SKM-1 treated with dmso at 0.1 percent for 144 hours (cell line): ENCODE data around the gene ITGB8.
"Not testable (repeated sequence)": the region's sequence is repeated elsewhere in the genome, so short reads cannot be mapped to it uniquely, and the experiment has no call there.

Source experiments
- DNase-seq: peaks from one replicate; lab custom pipeline; 2025; ENCODE audit not compliant: unreplicated experiment; lab: John Stamatoyannopoulos, UW

Gene ITGB8

DNA sequence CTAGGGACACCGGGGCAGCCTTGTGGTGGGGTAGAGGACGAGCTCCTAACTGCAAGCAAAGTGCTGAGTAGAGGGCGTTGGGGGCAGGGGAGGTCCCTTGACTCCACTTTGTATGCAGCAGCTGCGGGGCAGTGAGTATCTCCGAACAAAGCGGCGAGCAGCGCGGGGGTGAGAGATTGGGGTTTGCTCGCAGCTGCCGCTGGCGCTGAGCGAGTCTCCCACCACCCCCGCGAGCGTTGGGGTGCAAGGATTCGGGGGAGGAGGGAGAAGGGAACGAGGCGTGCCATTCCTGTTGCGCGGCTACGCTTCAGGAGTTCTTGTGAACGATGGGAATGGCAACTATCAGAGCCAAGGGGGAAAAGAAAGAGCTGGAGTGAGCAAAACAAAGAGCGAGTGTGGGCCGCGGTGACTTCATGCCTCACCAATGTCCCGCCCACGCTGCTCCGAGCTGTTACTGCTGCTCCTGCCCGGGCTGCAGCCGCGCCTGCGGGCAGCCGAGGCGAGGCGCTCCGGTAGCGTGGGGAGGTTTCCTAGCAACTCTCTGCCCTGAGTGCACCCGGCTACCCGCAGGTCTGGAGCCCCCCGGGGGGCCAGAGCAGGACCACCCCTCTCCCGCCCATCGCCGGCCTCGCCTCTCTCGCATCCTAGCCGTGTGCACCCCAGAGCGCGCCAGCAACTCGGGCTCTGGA lies at the start of gene ITGB8:
TSS of gene ITGB8 (plus strand) at position 662 of the 689 bp plus-strand sequence. CDS start 907 bp downstream, outside the sequence.
- no peak for DNase-seq

DNA sequence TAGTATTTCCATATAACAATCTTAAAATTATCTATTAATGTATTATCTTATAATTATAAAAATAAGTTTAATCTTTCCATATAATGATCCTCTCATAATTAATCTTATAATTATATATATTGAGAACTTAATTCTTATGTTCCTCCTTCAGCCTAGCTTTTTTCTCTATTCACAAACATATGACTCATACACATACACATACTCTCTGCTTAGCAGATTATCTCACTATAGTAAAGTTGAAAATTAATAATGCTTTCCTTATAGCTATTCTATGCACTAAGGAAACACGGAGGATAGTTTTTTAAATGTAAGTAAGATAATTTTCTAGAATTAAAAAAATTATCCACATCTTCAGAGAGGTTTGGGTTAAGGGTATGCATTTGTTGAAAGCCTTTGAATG lies 47.7 kb upstream of the ITGB8 start:
- no peak for DNase-seq

DNA sequence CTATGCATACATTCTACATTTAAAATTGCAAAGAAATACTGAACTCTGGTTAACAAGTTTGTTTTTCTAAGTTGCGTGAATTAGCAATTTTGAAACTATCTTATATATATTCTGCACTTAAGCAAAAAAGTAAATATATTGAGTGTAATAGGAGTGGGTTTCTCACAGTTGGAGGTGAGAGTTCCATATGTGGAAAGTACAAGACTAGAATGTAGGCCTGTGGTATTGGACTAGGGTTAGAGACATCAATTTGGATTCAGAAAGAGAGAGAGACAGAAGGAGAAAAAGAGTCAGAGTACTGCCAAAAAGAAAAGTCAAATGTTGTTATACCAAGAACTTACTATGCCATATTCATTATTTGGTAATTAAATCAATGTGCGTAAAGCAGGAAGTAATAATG lies 47.3 kb upstream of the ITGB8 start:
- no peak for DNase-seq

DNA sequence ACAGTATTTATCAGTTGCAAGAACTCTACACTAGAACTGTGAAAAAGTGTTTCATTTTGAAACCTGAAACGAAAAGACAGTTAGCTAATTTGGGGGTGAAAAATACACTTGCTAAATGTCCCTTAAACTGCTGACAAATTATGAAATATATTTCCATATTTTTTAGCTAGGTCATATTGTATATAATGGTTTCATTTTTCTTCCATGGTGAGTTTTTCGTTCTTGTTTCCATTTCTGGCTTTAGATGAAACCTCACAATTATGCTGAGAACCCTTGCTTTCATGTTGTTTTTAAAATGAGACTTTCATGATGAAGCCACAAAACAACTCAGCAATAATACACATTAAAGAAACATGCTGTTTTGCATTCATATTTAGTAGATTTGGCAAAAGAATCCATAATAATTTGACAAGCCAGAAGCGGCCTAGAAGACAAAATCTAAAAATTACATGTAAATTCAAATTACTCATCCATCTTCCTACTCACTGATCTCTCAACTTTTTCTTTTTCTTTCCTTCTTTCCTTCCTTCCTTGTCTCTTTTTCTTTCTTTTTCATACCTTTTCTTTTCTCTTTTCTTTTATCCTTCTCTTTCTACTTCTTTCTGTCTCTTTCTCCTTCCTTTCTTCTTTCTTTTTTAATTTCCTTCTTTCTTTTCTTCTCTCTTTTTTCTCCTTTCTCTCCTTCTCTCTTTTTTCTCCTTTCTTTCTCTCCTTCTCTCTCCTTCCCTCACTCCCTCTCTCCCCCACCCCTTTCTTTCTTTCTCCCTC lies 46.5 kb upstream of the ITGB8 start:
- DNase-seq = no peak

DNA sequence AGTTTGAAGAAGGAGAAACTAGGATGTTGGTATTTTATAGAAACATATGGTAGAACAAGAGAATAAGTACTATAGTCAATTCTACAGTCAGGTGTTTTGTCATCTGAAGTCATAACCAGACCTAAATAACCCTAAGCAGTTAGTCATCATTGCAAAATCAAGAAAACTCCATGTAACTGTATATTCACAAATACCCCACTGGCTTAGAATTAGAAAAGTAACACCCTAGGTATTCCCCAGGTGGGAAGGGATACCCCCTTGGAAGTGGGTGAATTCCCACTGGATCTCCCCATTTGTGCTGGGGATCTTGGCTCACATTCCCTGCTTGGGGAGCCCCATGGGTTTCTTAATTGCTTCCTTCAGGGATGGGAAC lies 45.9 kb upstream of the ITGB8 start:
- DNase-seq = no peak

DNA sequence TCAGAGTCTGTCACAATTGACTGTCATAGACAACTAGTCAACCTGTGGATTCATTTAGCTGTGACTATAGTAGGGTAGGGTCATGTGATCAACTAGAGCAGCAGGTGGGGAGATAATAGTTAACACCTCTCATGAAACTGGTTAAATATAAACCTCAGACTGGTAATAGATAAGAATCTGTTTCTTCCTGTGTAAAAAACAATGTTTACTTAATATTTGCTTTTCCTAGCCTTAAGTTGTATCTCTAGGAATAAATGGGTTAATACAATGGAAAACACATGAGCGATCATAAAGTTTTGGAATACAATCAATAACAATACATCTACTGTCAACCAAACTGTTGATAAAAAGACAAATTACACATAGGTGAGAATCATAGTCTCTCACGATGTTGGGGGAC lies 43.4 kb upstream of the ITGB8 start:
- DNase-seq = no peak

DNA sequence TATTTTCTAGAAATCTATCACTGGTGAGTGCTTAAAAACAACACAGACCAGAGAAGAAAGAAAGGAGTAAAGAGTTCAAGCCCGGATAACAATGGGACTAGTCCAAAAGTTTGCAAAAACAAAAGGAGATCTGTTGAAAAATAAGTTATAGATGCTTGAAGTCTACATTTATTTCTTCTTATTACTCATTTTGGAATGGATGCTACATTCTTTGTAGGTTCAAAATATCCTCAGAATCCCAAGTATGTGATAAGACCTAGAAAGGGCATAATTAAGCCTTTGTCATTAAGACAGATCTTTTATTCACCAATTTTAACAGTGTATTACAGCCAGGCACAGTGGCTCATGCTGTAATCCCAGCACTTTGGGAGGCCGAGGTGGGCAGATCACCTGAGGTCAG lies 42.7 kb upstream of the ITGB8 start:
- no peak for DNase-seq

DNA sequence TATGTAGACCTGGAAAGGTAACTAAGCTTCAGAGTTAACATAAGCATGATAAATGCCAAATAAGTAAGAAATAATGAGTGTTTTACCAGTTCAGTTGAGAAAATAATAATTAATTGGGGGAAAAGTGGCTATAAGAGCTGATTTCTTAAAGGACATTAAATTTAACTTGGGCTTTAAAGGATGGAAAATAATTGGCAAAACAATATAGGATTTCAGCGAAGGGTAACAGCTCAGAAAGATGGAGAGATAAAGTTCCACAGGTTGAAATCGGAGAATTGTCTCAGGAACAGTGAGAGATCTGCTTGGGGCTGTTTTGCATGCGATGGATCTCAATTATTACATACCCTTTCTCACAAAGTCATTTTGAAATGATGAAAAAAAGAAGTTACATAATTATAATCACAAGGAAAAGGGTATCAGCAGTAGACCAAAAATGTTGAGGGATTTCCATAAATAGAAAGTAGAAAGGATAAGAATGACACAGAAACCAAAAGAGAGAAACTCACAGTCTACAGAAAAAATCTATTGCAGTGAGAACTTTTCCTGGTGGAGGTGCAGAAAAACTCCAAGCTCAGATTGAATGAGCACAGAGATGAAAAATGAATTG lies 40.1 kb upstream of the ITGB8 start:
- no peak for DNase-seq

DNA sequence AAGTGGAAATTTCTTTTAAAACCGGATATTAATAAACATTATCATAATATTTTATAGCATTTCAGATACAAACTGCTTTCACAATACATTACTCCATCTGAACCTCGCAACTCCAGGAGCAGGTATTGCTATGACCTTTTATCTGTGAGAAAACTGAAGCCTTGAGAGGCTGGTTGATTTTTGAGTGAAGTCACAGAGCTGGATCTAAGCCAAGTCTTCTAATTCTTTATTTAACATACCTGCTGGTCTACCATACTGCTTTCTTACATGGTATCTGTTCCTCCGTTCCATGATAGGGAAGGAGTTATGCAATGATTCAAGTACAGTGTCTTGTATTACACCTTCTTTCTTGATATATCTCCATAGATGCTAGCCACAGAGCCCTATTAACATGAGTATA lies 37.4 kb upstream of the ITGB8 start:
- no peak for DNase-seq

DNA sequence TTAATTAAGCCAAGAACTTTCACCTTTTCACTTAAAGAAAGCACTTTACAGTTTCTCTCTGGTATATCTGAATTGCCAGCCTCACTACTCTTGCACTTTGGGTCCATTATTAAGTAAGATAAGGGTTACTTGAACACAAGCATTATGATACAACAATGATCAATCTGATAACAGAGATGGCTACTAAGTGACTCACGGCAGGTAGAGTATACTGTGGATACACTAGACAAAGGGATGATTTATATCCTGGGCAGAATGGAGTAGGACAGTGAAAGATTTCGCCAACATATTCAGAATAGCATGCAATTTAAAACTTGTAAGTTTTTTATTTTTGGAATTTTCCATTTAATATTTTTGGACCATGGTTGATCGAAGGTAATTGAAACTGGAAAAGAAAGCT lies 34.3 kb upstream of the ITGB8 start:
- DNase-seq = no peak

DNA sequence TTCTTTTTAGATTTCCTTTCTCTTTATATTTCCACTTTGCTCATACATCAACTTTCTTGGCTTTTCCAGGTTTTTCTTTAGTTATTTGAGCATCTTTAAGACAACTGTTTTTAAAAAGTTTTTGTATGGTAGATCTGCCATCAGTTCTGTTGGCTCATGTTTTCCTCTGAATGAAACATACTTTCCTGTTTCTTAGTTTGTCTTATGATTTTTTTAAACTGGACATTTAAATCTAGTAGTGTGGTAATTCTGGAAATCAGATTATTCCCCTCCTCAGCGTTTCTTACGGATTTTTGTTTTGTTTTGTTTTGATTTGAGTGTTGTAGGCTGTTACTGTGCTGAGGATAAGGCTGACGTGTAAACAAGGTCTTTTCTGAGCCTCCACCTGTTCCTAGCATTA lies 33.8 kb upstream of the ITGB8 start:
- no peak for DNase-seq

DNA sequence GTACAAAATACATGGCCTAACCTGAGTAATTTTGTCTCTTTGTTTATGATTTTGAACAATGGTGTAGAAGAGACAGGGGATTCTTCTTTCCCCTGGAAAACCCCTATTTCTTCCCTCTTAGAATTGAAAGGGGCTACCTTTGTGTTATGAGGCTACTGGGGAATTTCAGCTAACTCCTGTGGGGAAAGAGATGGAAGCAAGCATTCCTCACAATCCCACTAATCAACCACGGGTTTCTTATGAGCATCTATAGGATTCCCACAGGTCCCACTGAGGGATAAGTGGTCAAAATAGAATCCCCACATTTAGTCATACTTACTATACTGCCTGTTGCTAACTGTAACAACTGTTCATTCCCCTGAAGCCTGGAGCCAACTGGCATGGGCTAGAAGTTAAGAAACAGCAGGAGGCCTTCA lies 32.2 kb upstream of the ITGB8 start:
- DNase-seq = no peak

DNA sequence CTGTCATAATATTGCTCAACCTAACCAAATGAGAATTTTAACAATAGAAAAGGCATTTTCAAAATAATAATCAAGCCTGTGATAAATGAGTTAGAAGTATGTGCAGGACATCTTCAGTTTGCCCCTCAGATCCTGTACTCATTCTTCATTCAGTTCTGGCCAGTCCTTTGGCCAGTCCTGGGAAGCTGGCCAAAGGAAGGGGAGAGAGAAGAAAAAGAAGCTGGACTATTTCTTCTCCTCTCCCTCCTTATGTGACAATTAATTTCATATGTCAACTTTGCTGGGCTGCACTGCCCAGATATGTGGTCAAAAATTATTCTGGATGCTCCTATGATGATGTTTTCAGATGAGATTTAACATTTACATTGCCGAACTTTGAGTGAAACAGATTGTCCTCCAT lies 31.6 kb upstream of the ITGB8 start:
- no peak for DNase-seq

DNA sequence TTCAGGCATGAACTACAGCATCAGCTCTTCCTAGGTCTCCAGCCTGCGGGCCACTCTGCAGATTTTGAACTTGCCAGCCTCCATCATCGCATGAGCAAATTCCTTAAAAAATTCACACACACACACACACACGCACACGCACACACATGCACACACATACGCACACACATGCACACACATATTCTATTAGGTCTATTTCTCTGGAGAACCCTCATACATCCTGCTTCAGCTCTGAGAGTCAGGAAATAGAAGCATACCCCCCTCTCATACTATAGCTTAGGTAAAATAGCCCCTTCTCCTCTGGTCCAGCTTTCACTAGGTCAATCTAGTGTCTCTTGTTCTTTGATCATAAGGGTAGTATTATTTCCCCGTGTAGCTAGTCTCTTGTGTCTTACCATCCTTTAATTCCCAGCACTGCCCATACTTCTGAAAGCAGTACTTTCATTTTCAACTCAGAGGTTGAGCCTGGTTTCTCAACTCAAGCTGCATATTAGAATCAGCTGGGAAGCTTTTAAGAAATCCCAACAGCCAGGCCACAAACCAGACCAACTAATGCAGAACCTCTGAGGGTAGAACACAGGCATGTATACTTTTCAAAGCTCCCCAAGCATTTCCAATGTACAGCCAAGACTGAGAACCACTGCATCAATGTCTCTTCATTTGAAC lies 30.9 kb upstream of the ITGB8 start:
- no peak for DNase-seq

DNA sequence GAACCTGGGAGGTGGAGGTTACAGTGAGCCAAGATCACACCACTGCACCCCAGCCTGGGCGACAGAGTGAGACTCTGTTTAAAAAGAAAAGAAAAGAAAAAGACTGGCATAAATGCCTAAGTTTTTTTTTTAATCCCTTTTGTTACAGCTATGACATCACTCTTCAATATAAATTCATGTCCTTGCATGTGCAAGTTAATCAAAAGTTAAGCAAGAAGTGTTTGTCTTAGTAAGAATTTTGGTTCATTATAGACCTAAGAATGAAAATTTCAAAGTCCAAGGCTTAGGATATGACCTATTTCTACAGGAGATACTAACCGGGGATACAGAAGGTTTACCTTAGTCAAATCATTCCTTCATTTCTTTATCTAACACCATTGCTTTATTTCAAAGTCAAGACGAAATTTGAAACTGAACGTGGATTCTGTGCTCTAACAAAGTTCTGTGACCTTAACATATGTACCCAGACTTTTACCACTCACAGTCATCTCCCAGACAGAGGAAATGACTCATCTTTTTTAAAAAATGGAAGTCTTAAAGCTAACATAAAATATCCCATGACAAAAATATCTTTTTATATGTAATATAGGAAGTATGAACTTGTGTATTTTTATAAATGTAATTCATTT lies 29.3 kb upstream of the ITGB8 start:
- DNase-seq = no peak

DNA sequence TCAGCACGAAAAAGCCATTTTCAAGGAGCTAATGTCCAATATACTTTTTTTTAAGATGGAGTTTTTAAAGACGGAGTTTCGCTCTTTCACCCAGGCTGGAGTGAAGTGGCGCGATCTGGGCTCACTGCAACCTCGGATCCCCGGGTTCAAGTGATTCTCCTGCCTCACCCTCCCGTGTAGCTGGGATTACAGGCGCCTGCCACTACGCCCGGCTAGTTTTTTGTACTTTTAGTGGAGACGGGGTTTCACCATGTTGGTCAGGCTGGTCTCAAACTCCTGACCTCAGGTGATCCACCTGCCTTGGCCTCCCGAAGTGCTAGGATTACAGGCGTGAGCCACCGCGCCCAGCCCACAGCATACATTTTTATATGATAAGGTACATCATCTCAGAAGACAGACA lies 28.4 kb upstream of the ITGB8 start:
- DNase-seq = not testable (repeated sequence)

DNA sequence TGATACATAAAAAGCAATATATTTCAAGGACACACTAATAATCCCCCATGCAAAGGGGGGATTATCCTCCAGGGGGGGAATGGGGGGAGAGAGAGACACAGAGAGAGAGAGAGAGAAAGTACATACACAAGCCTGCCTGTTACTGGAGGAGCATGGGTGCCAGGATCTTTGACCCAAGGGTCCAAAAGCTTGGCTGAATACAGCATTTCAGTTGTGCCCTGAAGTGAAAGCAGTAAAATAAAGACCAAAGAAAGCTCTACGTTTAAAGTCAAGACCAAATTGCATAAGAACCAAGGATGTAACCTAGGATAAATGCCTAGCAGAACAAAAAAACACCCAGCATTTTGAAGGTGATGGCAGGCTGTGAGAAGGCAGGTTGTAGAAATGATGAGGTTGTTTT lies 27.8 kb upstream of the ITGB8 start:
- no peak for DNase-seq

DNA sequence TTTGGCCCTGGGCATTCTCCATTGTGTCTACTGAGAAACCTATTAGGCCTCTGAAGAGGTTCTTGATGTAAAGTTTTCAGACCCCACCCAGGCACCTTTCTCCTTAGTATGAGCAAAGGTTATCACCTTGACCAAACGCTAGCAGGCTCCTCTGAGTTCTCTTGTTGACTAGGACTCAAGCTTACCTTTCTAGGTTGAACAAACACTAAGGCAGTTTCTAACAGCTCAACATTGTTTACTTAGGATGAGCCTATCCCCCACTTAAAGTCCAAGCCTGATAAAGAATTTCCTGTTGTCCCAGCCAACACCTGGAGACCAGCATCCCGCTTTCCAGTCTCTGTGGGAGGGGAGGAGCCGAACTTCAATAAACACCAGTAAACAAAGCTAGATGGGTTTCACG lies 26.3 kb upstream of the ITGB8 start:
- no peak for DNase-seq

DNA sequence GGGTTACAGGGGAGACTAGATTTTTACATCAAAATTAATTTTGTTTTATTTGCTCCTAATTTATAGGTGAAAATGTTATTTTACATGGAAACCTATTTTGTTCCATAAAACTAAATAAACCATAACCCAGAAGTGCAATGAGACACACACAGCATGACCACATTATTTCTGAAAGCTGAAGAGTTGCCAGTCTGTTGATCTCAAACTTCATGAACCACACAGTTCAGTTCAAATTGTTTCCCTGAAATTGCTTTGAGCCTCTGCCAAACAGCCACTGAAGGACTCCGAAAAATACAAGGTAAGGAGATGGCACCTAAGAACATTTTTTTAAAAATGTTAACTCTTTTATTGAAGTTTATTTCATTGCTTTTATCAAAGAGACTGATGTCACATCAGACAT lies 25.0 kb upstream of the ITGB8 start:
- no peak for DNase-seq

DNA sequence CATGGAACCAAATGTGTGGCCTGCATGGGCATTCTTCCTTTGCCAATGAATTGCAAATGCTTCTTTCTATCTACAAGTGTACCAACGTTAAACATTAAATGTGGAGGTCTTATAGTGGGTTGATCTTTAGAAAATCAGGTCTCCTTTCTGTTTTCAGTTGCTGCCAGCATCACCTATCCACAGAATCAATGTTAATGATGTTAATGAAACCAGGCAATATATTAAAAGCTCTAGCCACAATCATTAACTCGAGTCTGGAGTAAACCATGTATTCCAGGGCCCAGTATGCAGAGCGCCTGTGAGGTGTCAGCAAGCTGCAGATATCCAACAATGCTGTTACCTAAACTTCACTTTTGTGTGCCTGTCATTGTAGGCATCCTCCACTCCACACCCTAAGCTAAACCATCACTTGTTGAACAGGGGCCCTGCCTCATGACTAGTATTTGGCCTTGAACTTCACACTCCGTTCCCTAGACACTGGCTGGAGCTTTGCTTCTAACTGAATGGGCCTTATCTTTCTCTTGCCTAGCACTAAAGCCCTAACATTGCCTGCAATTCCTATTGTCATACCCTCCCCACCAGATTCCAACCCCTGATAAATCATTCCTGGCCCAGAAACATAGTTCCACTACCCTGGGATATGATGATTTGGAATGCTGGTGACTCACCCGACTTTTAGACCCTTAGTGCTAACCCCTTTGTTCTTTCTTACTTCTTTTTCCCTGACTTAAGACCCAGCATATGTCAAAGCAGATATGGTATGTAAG lies 24.3 kb upstream of the ITGB8 start:
- DNase-seq = no peak

DNA sequence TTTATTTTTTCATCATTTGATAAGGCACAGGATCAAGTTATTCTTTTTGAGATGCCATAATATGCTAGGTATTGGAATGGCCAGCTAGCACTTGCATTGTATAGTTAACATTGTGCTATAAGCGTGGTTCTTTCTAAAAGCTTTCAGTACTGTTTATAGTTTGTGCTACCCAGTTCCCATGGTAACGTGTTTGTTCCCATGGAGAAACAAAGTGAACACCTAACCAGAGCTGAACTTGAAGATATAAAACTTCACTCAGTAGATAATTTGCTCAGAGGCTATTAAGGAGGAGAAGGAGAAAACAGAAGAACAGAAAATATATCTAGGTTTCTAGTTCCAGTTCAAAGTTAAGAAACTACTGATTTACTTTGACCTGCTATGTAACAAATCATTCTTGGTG lies 23.6 kb upstream of the ITGB8 start:
- no peak for DNase-seq
